IPS-NIHi7 (cell line): ENCODE results near the gene WDFY4.
A peak's percentile ranks its signal among the peaks of the same experiment; 100 is the strongest.

Experiments
- DNase-seq: peaks from one replicate; pipeline ENCODE4 v3.0.0; 2012; ENCODE audit warnings: mixed read lengths; ENCODE audit errors: extremely low spot score

The WDFY4 gene

DNA sequence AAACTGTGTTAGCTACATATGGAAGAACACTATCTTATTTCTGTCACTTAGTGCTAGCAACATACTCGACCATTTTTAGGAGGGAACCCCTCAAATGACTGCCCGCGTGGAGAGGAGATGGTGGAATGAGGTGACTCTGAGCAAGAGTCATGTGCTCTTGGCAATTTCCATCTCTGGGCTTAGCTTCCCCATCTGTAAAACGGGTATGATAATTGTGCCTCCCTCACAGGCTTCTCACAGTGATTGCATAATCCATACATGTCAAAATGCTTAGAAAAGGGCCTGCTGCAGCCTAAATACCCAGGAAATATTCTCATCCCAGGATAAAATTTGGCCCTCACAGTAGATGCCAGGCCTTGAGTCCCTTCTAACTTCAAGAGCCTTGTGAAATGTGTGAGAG is 86.6 kb downstream of the WDFY4 start:
- DNase-seq, result no peak

DNA sequence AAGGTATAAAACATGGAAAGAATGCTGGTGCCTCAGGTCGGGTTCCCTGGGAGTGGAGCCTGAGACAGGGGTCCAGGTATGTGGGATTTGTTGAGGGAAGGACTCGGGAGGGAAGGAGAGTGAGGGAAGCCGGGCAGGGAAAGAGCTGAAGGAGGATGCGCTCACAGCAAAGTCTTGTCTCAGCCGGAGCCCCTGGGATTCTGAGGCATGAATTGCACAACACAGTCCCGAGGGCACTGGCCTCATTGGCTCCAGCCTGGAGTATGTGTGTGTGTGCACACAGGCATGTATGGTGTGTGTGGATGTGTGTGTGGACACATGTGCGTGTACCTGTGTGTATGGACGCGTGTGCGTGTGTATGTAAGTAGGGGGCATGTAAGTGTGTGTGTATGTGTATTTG is 87.4 kb downstream of the WDFY4 start:
- no peak for DNase-seq

DNA sequence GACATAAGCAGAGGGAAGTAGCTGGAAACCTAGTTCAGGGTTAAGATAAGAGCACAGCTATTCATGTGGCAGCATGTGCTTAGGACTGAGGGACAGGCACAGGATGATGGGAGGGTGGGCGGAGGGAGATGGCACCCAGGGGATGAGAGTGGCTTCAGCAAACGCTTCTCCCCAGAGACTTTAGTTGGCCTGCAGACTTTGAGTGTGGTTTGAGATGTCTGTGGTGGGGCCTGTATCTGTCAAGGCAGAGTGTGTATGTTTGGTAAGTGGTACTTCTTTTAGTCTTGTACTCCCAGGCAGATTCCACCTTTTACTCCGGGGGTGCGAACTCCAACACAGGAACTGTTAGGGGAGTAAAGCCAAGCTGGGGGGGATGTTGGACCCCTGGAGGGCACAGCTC is 88.9 kb downstream of the WDFY4 start:
- DNase-seq, result no peak

DNA sequence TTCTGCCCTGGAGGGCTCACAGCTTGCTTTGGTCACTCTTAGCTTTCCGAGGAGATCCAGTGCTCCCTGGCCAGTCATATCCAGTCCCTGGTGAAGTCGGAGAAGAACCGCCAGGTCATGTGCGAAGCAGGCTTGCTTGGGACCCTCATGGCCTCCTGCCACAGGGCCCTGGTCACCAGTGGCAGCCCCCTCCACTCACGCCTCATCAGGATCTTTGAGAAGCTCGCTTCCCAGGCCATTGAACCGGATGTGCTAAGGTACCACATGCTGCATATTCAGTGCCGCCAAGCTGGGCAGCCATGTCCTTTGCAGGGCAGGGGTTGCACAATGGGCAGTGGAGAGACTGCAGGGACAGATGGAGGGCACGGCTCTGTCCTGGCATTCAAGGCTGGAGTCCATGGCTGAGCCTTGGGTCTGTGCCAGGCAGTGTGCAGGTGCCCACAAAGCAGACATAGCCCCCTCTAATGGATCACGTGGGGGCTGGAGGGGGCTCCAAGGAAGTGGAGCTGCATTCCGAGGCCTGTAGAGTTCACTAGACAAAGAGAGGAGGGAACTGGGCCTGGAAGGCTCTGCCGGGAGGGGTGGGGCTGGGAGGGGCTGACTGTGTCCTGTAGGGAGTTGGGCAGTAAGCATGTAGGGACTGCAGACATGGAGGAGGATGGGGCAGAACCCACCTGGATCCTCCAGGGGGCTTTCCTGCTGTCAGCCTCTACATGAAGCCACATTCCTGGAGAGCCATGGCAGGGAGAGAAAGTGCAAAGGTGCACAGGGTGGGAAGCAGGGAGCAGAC is 89.9 kb downstream of the WDFY4 start:
- peak; percentile 12 for DNase-seq

DNA sequence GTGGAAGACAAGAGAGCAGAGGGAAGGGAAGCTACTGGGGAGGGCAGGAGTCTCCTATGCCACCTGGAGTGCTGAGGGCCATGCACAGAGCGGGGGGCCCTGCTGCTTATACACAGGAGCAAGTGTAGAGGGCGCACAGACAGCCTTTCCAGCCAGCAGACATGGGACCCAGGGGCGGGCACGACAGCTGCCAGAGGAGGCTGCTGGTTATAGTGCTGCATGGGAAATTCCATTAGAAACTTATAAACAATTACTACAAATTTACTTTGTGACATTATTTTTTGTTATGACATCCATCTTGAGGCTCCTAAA is 90.5 kb downstream of the WDFY4 start:
- DNase-seq, result no peak

DNA sequence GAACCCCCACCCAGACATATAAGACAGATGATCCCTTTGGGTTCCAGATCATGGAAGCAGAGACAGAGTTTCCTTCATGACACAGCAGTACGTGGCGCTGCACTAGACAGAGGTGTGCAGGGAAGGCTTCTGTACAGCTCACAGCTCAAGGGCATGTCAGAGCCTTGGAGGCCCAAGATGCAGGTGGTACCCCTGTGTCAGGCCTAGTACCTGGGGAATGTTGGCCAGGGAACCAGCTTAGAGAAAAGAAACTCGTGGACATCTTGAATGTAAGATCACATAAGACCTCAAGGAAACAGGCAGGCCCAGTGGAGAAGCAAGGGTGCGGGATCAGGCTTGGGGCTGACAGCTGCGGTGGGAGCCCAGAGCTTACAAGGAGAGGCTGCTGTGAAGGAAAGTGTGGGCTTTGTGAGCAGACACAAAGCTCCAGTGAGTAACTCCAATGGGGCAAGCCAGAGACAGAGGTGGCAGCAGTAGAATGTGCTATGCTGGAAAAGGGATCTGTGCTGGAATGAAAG is 91.4 kb downstream of the WDFY4 start:
- DNase-seq, result no peak

DNA sequence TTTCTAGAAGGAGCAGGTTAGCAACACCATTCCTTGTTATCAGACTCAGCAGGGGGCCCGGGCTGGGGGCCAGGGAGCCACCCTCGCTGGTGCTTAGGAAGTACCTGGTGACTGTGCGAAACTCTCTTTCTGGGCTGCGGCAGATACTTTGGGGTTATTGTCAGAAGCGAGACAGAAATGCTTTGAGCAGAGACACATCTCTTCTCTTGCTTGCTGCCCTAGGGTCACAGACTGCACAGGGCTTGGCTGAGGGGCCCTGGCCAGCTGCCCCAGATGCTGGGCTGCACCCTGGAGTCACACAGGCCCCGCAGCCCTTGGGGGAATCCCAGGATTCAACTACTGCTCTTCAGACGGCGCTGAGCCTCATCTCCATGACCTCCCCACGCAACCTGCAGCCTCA is 91.9 kb downstream of the WDFY4 start:
- DNase-seq, result no peak

DNA sequence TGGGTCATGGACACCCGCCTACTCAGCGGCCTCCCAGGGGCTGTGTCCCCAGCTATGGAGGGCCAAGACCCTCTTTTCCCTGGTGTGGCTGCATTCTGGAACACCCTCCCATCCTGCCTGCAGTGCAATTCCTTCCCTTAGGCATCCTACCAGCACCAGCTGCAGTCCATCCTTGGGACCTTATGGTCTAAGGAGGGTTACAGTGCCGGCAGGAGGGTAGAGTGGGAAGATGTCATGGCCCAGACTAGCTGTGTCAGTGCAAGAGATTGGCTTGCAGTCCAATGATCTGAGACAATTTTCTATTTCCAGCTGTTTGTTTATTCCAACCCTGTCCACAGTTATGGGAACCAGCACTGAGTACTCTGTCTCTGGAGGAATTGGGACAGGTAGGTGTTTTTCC is 92.4 kb downstream of the WDFY4 start:
- no peak for DNase-seq

DNA sequence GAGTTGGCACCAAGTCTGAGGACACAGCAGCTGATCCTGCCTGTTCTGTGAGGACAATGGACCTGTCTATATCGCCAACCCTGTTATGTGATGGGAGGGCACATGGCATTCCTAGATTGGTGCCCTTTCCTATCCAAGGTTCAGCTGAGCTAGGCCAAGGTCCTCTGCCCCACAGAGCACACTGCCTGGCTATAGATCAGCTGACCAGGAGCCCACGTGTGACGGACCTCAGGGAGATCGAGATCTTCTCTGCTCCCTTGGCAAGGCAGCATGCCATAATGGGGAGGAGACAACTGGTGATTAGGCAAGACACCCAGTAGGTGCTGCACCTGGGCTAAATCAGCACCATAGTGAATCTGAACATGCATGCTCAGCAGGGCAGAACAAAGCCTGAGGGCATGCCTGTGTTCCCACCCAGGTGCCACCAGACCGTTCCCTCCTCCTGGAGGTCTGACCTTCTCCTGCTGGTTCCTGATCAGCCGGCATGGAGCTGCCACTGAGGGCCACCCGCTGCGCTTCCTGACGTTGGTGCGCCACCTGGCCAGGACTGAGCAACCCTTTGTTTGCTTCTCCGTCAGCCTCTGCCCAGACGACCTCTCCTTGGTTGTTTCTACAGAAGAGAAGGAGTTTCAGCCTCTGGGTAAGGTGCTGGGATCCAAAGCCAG is 93.7 kb downstream of the WDFY4 start:
- no peak for DNase-seq

DNA sequence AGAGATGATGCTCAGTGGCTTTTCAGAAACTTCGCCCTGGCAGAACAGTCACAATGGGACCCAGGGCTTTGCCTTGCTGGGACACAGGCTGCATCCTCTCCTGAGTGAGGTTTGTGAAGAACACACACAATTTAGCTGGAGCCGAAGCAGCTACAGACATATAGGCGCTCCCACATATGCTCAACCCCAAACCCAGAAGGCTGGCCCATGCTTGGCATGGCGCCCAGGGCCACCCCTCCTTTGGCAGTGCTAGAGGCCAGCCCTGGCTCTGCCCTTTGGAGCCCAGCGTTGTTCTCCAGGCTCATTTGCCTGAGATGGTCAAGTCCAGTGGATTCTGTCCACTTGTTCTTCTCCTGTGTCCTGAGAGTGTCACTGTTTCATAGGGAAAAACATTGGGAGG is 94.4 kb downstream of the WDFY4 start:
- no peak for DNase-seq

DNA sequence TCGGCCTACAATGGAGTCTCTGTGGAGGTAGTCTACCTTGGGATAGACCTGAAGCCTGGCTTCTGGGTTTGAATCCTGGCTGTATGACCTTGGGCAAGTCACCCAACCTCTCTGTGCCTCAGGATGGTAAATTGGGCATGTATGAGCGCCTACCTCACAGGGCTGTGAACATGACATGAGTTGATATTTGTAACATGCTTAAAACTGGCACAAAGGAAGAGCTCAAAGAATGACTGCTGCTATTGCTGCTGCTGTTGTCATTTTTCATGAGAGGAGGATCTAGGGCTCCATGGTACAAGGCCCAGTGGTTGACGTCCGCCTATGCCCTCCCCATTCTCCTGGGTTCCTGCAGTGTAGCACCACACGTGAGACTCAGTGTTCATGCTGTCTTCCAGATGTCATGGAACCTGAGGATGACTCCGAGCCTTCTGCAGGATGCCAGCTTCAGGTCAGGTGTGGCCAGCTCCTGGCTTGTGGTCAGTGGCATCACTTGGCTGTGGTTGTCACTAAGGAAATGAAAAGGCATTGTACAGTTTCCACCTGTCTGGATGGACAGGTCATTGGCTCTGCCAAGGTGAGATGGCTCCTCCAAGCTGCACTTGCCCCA is 95.0 kb downstream of the WDFY4 start:
- DNase-seq, result no peak

DNA sequence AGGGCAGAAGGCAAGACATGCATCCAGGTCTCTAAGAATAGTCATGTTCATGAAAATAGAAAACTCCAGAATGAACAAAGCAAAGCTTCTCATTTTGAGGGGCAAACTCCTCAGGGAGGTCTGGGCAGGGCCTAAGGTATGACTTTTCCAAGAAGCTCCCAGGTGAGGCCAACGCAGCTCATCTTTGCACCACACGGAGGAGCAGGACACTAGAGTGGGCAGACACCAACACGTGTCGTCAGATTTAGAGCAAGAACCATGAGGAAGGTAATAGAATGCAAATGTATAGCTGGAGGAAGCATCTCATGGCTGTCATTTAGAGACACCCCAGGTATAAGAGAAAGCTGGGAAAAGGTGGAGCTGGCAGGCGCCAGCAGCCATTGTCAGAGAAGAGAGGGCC is 95.7 kb downstream of the WDFY4 start:
- no peak for DNase-seq

DNA sequence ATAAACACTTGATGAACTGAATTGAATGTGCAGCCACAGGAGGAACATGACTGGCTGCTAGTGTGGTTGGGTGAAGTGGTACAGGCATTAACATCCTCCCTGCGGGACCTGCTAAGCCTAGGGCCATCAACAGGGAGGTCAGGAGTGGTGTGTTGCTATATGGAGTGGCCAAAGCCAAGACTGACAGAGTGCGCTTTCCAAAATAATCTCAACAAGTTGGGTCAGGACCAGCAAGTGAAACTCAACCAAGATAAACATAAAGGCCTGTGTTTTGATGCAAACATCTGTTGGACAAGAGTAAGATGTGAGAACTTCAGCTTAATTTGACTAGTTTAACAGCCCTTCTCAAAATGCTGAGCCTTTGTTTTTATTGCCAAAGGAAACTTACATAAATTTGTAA is 97.7 kb downstream of the WDFY4 start:
- DNase-seq, result no peak

DNA sequence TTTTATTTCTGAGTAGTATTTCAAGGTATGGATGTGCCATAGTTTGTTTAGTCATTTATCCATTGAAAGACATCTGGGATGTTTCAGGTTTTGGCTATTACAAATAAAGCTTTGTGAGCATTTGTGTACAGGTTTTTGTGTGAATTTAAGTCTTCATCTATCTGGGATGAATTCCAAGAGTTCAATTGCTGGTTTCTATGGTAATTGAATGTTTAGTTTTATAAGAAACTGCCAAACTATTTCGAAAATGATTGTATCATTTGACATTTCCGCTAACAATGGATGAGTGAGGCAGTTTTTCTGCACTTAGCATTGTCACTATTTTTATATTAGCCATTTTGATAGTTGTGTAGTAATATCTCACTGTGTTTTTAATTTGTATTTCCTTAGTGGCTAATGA is 99.4 kb downstream of the WDFY4 start:
- DNase-seq, result no peak

DNA sequence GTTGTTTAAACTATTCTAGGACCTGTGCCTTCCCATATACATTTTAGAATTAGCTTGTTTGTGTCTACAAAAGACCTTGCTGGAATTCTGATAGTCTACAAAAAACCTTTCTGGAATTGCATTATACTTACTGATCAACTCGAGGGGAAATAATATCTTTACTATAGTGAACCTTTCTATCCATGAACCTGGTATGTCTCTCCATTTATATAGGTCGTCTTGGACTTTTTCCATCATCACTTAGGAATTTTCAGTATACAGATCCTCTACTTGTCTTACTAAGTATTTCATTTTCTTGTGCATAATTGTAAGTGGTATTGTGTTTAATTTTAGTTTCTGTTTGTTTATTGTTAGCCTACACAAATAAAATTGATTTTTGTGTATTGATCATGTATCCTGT is 101.1 kb downstream of the WDFY4 start:
- no peak for DNase-seq

DNA sequence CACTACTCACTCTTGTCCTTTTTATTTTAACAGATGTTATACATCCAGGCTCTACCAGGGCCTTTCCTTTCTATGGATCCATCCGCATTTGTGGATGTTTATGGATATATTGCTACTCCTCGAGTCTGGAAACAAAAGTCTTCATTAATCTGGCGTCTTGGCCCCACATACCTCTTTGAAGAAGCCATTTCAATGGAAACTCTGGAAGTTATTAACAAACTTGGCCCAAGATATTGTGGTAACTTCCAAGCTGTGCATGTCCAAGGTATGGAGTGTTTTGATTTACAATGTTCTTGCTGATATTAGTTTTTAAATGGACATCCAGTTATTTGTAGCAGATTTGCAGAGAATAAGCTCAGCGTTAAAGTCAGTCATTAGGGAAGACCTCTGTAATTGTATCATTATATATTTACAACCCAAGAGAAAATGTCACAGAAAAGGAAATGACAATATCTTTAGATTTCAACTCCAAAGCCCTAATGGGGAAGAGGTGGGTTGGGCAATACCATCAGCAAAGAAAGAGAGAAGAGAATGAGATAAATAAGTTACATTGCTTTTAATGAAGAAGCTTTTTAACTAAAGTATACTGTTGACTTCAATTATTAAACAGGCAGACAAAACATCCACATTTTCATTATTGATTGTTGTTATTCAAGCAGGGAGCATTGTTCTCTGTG is 102.1 kb downstream of the WDFY4 start:
- no peak for DNase-seq

DNA sequence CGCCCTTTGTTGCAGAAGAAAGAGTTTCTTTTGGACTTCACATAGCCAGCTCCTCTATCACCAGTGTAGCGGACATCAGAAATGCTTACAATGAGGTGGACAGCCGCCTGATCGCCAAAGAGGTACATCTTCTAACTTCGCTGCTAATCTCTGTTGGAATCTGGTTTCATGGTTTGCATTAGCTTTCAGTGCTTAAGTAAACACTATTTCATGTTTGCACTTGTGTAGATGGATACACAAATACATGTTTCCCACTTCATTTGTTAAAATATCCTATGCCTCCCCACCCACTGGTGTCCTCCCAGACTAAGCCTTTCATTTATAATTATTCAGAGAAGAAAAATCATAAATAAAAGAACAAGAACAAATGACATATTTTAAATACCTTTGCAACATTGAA is 103.9 kb downstream of the WDFY4 start:
- DNase-seq, result no peak

DNA sequence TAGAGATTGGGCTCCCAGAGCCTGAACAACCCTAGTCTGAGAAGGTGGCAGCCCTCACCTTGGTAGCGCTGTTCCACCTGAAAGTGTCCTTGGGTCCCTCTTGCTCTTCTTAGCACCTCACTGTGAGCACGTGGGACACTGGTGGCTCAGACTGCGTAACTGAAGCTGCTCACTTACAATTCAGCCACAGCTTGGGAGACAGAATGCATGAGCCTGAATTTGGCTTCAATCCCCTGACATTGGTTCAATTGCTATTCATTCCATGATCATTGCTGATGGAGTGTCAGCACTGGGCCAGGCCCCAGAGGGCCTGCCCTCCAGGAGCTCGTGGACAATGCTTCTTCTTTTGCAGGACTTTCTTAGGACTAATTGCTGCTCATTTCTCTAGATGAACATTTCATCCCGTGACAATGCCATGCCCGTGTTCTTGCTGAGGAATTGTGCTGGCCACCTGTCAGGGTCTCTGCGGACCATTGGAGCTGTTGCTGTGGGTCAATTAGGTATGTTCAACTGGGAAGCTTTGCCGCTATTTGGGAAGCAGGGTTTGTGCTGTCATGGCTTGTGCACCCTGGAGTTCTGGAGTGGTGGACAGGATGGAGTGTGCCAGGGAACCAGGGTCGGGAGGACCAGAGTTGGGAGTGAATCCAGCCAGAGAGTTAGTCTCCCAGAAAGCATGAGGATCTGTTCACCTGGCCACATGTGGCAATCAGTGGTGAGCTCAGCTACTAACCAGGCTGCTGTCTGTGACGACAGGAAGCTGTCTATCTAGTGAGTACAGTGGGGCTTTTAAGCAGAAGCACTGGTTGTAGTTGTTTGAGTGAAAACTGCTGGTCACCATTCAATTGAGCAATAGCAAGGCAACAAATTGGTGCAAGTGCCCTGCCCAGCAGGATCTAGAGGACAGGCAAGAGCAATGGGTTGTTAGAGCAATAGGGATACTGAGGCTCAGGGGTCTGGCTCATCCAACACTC is 105.1 kb downstream of the WDFY4 start:
- no peak for DNase-seq

DNA sequence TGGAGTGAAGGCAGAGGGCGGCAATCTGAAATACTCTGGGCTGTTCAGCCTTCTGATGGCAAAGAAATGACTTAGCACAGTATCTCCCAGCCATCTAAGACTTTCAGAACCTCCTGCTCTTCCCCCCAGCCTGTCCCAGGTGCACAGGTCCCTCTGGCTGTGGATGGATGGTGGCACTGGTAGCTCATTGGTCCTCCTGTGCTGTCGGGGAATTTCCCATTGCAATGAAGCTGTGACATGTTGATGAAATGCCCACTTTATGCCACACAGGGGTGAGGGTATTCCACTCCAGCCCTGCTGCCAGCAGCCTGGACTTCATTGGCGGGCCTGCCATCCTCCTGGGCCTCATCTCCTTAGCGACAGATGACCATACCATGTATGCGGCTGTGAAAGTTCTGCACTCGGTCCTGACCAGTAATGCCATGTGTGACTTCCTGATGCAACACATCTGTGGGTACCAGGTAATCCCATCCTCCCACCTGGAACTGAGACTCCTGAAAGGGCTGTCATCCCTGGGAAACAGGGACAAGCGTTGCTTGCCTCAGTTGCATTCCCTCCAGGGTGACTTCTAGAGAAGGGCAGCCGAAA is 105.9 kb downstream of the WDFY4 start:
- DNase-seq, result no peak

DNA sequence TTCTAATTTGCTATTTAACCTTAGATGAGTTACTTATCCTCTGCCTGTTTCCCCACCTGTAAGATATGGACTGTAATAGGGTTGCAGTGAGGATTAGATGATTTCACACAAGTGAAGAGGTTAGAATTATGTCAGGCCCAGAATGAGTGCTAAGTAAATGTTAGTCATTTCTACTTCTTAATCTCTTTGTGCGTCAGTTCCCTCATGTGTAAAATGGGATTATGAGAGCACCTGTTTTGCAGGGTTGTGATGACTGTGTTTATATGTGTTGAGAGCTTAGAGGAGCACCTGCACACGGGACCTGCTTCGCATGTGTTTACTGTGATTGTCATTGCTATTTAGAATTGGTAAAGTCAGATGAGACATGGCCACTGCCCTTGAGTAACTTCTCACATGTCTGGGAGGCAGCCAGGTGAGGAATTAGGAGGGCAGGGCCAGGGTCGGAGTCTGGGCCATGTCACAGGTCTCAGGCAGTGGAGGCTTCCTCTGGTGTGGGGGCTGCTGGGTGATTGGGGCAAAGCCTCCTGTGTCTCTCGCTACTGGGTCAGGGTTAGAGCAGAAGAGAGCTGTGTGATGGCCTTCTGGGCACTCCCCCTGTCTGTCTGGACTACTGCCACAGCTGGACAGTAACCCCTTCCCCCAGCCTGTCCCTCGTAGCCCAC is 106.7 kb downstream of the WDFY4 start:
- no peak for DNase-seq

DNA sequence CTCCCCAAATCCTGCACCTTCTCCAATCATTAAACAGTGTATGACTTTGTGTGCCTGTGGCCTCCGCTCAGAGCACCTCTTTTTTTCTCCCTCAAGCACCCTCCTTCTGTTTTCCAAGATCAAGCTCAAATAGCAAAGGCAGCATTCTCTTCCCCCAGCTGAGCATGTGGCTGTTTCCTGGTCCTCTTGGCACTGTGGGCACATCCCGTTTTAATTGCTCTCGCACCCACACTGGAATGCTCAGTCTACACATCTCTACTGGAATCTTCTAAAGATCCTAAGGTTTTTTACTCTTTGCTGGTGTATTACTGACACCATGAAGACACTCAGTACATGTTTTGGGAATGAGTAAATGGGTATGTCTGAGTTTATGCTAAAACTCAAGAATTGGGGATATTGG is 107.4 kb downstream of the WDFY4 start:
- no peak for DNase-seq
